GM19463 (cell line): ENCODE data around the gene RXYLT1.
"Not testable (repeated sequence)": the region's sequence is repeated elsewhere in the genome, so short reads cannot be mapped to it uniquely, and the experiment has no call there.

Experiments used
- ATAC-seq: cut with Tn5 transposase; IDR thresholded peaks from one replicate; pipeline ENCODE4 v1.9.1; 2021; ENCODE audit warnings: mild to moderate bottlenecking, moderate library complexity; ENCODE audit not compliant: unreplicated experiment

RXYLT1 gene

DNA sequence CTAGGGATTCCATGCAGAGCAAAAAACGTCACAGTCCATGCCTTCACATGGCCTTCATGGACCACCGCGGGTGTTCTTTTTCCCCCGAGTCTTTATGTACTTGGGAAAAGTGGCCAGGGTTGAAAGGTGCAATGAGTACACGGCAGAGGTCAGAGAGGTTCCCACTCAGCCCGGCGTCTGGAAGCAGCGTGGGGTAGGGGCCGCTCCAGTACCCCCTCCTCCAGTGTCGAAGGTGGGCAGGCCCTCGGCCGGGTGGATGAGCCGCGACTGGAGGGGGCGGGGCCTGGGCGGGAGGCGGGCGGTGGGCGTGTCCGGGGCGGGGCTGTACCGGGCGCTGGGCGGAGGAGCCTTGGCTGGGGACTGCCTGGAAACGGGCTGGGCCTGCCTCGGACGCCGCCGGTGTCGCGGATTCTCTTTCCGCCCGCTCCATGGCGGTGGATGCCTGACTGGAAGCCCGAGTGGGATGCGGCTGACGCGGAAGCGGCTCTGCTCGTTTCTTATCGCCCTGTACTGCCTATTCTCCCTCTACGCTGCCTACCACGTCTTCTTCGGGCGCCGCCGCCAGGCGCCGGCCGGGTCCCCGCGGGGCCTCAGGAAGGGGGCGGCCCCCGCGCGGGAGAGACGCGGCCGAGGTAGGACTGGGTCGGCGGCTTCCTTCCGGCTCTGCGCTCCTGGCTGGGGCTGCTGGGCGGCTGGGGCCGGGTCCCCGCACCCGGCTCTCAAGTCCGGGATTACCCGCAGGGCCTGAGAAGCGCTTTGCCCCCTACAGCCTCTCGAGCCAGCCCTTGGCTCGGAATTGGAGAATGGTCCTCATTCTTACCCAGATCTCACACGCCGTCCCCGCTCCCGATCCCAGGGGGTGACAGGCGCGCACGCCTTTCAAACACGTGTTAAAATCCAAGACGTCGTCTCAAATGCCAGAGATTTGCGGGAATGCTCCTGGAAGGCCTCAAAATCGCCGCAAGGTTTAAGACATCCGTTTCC, at the start of gene RXYLT1:
TSS of gene RXYLT1 (plus strand) at position 412 of the 984 bp plus-strand sequence. CDS start at position 464, 52 bp downstream.
- ATAC-seq, result peak; percentile 95

DNA sequence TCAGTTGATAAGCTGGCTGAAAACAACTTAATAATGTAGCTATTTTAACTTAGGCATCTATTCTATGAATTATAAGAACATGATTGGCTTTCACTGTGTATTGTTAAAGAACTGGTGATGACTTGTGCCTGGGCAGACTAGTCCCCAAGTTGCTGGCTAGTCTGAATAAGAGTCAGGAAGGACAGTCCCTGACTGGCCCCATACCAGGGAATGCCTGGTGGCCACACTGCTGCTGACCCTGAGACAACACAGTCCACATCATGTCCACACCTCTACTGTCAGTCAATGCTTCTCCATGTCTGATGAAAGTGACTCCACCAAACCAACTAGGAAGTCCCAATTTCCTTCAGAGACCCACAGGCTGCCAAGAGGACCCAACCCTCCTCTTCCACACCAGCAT, 46.9 kb upstream of the RXYLT1 start:
- ATAC-seq, result not testable (repeated sequence)

DNA sequence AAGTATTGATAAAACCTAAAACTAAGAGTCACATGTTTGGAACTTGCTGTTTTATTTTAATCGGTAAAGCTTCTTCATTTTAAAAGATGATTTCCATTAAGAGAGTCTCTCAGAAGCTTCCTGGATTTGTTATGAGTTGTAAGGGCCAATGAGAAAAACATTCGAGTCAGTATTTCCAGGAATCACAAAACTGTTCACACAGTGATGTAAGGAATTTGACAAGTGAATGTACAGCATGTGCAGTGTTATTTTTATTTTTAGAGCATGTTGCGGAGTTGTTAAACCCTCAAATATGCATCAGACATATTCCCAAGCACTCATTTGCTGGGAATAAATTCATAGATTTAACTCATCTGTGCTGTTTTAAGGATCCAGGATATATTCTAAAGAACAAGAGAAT, 46.1 kb upstream of the RXYLT1 start:
- ATAC-seq, result not testable (repeated sequence)

- ATAC-seq, result not testable (repeated sequence)
Observed at GRCh38 chr12:63740551-63740950, 39.2 kb upstream of the RXYLT1 start.

DNA sequence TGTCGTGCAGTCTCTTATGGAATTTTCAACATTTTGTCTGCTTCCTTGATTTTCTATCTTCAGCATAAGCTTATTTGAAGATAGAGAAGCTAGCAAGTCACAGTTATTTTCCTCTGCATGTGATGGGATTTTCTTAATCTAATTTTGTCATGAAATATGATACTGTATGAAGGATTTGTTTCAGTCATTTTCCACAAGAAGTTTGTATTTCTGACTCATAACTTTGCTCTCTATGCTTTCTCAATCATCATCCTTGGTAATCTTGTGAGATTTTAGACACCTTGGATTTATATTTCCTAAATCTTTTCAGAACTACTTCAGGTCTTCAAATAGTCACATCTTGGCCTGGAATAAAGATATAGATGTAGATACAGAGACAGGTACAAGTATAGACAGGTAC, 38.3 kb upstream of the RXYLT1 start:
- ATAC-seq, result not testable (repeated sequence)

GRCh38 chr12:63744110-63744509, 35.6 kb upstream of the RXYLT1 start:
- ATAC-seq, result not testable (repeated sequence)

- not testable (repeated sequence) for ATAC-seq
Observed at GRCh38 chr12:63746470-63746869, 33.2 kb upstream of the RXYLT1 start.

- ATAC-seq, result not testable (repeated sequence)
Observed at GRCh38 chr12:63747136-63747535, 32.6 kb upstream of the RXYLT1 start.

DNA sequence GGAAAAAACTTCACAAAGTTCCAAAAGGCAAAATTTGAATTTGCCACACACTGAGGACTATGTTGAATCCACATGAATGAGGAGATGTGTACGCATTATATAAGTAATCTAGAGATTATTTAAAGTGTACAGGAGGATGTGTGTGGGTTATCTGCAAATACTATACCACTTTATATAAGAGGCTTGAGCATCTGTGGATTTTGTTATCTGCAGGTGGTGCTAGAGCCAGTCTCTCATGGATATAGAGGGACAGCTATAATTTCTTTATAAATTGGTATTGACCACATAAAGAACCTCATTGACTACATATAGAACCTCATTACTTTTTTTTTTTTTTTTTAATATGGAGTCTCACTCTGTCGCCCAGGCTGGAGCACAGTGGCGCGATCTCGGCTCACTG, 32.2 kb upstream of the RXYLT1 start:
- ATAC-seq, result no peak

DNA sequence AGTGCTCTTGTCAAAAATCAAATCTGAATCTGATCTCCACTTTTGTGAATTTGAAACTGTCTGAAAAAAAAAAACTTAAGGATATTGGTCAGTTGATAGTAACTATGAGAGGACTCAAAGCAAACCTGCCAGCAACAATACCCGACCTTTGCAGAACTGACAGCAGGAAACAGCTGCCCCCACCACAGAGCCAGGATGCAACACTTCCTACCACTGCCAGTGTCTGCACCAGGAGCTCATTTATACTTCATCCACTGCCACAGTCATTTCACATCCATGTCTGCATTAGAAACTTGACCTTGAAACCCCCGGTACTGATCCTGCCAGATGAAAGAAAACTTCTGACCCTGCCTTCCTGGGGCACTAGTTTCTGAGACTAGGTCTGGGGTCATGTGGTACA, 27.4 kb upstream of the RXYLT1 start:
- ATAC-seq, result no peak

GRCh38 chr12:63752841-63753240, 26.9 kb upstream of the RXYLT1 start:
- no peak for ATAC-seq

GRCh38 chr12:63753743-63754142, 26.0 kb upstream of the RXYLT1 start:
- no peak for ATAC-seq

DNA sequence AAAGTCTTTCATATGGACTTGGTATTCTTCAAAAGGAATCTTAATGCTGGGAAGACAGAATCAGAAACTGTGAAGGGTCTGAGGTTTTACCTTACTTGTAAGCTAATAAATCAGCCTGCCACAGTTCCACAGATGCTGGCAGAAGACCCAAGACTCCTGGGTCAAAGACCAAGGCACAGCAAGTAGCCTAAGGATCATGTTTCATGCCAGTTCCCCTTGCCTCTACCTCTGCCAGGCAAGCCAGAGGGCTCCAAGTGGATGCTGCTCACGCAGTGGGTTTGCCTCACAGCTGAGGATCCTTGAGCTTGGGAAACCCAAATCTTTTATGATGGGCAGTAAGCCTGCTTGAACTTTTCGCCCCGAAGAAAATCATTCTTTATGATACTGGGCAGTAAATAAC, 15.2 kb upstream of the RXYLT1 start:
- no peak for ATAC-seq

DNA sequence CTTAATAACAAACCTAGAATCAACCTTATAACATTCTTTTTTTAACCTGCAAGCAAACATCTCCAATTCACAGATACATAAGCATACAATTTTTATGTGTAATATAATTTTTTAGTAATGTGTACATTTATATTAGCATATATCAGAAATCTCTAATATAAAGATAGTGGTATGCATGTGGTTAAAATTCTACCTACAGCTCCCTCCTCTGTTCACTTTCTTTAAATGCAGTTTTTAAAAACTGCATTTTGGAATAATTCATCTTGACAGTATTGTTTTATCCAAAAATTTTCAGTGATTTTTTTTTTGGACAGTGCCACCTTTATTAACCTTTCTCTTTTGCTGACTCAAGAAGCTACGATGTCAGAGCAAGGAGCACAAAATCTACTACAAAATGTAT, 13.2 kb upstream of the RXYLT1 start:
- no peak for ATAC-seq

DNA sequence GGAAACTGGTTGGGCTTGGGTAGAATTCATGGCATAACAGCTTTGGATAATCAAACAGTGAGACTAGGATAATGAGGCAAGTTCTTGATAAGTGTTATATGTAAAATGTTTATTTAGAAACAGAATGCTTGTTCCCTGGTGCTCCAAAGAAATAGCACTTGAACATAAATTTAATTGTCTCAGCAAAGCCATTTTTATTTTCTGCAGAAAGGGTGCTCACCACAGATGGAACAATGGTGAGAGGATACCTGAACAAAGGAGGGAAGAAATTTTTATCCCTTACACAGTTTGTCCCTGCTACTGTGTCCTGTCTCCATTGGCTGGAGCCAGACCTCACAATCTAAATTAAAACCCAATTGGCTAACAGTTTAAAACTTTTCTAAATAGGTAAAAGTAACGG, 9.3 kb upstream of the RXYLT1 start:
- no peak for ATAC-seq

GRCh38 chr12:63777340-63777739, 2.4 kb upstream of the RXYLT1 start:
- no peak for ATAC-seq

DNA sequence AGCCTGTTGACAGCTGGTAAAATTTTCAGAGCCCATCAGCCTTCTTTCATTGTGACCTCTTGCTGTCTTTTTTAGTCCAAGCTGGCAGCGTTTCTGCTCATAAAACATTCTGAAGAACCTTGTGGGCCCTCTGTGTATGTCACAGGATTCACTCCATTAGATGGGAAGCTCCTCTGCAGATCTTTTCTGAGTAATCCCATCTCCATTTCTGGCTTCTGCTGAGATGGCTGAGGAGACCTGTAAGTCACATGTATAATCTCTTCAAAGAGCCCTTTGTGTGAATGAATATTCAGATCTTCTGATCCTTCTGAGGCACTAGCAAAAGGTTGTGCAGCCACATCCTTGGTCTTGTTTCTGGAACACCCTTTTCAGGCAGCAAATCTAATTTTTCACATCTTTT, 2.8 kb downstream of the RXYLT1 start:
- ATAC-seq, result no peak

DNA sequence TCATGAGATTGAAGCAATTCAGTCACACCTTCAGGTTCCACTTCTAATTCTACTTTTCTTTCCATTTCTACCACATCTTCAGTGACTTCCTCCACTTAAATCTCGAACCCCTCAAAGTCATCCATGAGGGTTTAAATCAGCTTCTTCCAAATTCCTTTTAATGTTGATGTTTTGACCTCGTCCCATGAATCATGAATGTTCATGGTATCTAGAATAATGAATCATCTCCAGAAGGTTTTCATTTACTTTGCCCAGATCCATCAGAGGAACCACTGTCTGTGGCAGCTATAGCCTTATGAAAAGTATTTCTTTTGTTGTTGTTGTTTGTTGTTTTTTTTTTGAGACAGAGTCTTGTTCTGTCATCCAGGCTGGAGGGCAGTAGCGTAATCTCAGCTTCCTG, 7.6 kb downstream of the RXYLT1 start:
- no peak for ATAC-seq

DNA sequence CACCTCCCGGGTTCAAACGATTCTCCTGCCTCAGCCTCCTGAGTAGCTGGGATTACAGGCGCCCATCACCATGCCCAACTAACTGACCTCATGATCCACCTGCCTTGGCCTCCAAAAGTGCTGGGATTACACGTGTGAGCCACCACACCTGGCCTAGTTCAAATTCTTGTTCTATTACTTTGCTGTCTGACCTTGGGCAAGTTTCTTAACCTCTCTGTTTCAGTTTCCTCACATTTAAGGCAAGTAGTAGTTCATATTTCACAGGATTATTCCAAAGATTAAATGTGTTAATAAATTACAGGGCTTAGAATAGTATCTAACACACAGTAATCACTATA, 10.9 kb downstream of the RXYLT1 start:
- no peak for ATAC-seq

- no peak for ATAC-seq
Observed at GRCh38 chr12:63792338-63792737, 12.6 kb downstream of the RXYLT1 start.

DNA sequence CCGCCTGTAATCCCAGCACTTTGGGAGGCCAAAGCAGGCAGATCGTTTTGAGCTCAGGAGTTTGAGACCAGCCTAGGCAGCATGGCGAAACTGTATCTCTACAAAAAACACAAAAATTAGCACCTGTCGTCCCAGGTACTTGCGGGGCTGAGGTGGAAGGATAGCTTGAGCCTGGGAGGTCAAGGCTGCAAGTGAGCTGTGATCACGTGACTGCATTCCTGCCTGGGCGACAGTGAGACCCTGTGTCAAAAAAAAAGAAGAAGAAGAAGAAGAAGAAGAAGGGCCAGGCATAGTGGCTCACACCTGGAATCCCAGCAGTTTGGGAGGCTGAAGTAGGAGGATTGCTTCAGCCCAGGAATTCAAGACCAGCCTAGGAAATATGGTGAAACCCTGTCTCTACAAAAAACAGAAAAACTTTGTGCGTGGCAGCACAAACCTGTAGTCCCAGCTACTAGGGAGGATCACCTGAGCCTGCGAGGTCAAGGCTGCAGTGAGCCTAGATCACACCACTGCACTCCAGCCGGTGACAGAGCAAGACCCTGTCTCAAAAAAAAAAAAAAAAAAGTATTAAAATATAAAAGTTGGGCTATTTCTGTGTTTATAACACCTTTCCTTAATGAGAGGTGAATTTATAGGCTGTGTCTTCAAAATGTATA, 15.5 kb downstream of the RXYLT1 start:
- ATAC-seq, result no peak

GRCh38 chr12:63795944-63796343, 16.2 kb downstream of the RXYLT1 start:
- ATAC-seq, result no peak
